ENCODE data around the gene MRTFA. TPM values are rescaled to one million over a fixed set of nuclear protein-coding genes. Genes with fewer than 3 reads are reported as not detected.

The MRTFA gene
- total and polyA plus RNA-seq, 9 of the 15 experiments (the other 6 are each of a cell fraction or from before 2014, with no cell fraction given) = 0.84 to 21.1 (median 3.7) TPM

DNA sequence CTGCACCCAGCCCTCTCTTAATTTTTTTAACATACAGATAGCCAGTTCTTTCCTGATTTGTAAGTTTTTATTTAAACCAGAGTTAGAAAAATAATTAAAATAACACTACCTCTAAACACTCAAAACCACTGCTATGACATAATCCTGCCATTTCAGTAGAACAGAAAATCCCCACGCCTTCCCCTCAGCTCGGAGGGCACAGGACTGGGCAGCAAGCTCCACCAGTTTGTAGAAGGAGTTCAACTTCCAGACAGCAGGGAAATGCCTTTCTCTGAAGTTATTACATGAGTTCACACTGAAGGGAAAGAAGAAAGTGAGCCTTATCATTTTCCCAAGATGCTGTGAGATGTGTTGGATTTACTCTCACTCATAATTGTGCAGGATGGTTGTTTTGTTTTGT is 114.4 kb downstream of the MRTFA start:
- no peak overlapping the region for H3K9ac ChIP-seq (ENCODE audit: insufficient read depth in 1 of 2, low read depth in 2 of 2, low read length in 2 of 2)
- FAIRE-seq (no peak), DNase-seq (ENCODE audit: extremely low read depth in 1 of 4, low spot score in 3 of 4) (no peak), ATAC-seq (no peak)
- POLR2A ChIA-PET = no interaction called here
- intact Hi-C loops (cut with micrococcal nuclease) (no loop called here), in situ Hi-C loops (cut with MboI) (loop anchor here (5.0 kb wide), 1 partner anchor 120 kb away; no protein-coding TSS in a partner anchor)
- H3K27ac ChIP-seq (ENCODE audit: extremely low read depth, low read depth, low read length) = no peak overlapping the region
- no peaks in the 10 kb centered on the region for H3K4me1 ChIP-seq (replicated peaks in 1 of 2; ENCODE audit: control insufficient read depth in 2 of 2, insufficient read depth in 2 of 2, low read length in 2 of 2)
- CTCF ChIA-PET (ENCODE audit: low intra/inter-chr PET ratio) = interaction anchor here (0.6 kb wide), 1 partner anchor 17 kb away, joined by 5 read pairs; no protein-coding TSS in a partner anchor
- no peak overlapping the region for H3K4me2 ChIP-seq (ENCODE audit: insufficient read depth, low read length)
- H3K9me3 ChIP-seq (replicated peaks; ENCODE audit: control insufficient read depth, insufficient read depth, low read depth, low read length) = no peaks in the 10 kb centered on the region
- no peak overlapping the region for H2AFZ ChIP-seq (ENCODE audit: low read depth, low read length)
- WGBS (ENCODE audit: insufficient coverage, low coverage, missing lambda C conversion rate) = 85% methylated on average over 2 of the region's 2 CpGs
- no peaks in the 10 kb centered on the region for H4K20me1 ChIP-seq (replicated peaks; ENCODE audit: control insufficient read depth, insufficient read depth, low read length)
- H3K36me3 ChIP-seq (ENCODE audit: control insufficient read depth, insufficient read depth, low read length) = no peaks in the 10 kb centered on the region
- BruUV-seq (replicated peaks) = no TSS peak
- H3K79me2 ChIP-seq (ENCODE audit: control insufficient read depth, insufficient read depth, low read length) = no peaks in the 10 kb centered on the region
- TF ChIP-seq, protein P1, sequence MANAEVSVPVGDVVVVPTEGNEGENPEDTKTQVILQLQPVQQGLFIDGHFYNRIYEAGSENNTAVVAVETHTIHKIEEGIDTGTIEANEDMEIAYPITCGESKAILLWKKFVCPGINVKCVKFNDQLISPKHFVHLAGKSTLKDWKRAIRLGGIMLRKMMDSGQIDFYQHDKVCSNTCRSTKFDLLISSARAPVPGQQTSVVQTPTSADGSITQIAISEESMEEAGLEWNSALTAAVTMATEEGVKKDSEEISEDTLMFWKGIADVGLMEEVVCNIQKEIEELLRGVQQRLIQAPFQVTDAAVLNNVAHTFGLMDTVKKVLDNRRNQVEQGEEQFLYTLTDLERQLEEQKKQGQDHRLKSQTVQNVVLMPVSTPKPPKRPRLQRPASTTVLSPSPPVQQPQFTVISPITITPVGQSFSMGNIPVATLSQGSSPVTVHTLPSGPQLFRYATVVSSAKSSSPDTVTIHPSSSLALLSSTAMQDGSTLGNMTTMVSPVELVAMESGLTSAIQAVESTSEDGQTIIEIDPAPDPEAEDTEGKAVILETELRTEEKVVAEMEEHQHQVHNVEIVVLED (CRISPR knock-in tag; IDR thresholded peaks at IDR 0.05) = no peak
- TF ChIP-seq SPI1 (IDR thresholded peaks at IDR 0.05; ENCODE audit: borderline replicate concordance, low read depth, low read length) (no peak), KDM5B (IDR thresholded peaks at IDR 0.05; ENCODE audit: insufficient replicate concordance, low read depth, low read length) (no peak), SNIP1 (IDR thresholded peaks at IDR 0.05; ENCODE audit: low read depth) (no peak), RBBP5 (IDR thresholded peaks at IDR 0.05; ENCODE audit: borderline replicate concordance, insufficient read depth, low read length, poor library complexity, severe bottlenecking) (no peak), SAFB (IDR thresholded peaks at IDR 0.05; ENCODE audit: borderline replicate concordance, low read depth, low read length) (no peak), ZNF79 (CRISPR knock-in tag; IDR thresholded peaks at IDR 0.05; ENCODE audit: low read depth) (no peak), SLC30A9 (CRISPR knock-in tag; IDR thresholded peaks at IDR 0.05) (no peak), BRD4 (IDR thresholded peaks at IDR 0.05) (no peak)
- TF ChIP-seq, protein P2, sequence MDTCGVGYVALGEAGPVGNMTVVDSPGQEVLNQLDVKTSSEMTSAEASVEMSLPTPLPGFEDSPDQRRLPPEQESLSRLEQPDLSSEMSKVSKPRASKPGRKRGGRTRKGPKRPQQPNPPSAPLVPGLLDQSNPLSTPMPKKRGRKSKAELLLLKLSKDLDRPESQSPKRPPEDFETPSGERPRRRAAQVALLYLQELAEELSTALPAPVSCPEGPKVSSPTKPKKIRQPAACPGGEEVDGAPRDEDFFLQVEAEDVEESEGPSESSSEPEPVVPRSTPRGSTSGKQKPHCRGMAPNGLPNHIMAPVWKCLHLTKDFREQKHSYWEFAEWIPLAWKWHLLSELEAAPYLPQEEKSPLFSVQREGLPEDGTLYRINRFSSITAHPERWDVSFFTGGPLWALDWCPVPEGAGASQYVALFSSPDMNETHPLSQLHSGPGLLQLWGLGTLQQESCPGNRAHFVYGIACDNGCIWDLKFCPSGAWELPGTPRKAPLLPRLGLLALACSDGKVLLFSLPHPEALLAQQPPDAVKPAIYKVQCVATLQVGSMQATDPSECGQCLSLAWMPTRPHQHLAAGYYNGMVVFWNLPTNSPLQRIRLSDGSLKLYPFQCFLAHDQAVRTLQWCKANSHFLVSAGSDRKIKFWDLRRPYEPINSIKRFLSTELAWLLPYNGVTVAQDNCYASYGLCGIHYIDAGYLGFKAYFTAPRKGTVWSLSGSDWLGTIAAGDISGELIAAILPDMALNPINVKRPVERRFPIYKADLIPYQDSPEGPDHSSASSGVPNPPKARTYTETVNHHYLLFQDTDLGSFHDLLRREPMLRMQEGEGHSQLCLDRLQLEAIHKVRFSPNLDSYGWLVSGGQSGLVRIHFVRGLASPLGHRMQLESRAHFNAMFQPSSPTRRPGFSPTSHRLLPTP (IDR thresholded peaks at IDR 0.05; ENCODE audit: borderline replicate concordance, extremely low read depth, insufficient read length) = no peak
- H3K27me3 ChIP-seq (ENCODE audit: control insufficient read depth in 2 of 2, insufficient read depth in 2 of 2, low read length in 2 of 2) = no peaks in the 10 kb centered on the region
- H3K4me3 ChIP-seq = no peak overlapping the region
- H3K9me1 ChIP-seq (ENCODE audit: control insufficient read depth, insufficient read depth, low read length) = no peaks in the 10 kb centered on the region
